ENCODE results near the gene SAXO1. TPM values are rescaled to one million over a fixed set of nuclear protein-coding genes. Genes with fewer than 3 reads are reported as not detected.

The SAXO1 gene
- total RNA-seq, 1 donor from 2014 or later: not detected

DNA sequence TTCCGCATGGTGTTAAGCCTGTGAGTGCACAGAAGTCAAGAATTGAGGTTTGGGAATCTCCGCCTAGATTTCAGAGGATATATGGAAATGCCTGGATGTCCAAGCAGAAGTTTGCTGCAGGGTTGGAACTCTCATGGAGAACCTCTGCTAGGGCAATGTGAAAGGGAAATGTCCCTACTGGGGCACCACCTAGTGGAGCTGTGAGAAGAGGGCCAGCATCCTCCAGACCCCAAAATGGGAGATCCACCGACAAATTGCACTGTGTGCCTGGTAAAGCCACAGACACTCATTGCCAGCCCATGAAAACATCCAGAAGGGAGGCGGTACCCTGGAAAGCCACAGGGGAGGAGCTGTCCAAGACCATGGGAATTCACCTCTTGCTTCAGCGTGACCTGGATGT lies 3.6 kb upstream of the SAXO1 start:
- TF ChIP-seq, protein P1, sequence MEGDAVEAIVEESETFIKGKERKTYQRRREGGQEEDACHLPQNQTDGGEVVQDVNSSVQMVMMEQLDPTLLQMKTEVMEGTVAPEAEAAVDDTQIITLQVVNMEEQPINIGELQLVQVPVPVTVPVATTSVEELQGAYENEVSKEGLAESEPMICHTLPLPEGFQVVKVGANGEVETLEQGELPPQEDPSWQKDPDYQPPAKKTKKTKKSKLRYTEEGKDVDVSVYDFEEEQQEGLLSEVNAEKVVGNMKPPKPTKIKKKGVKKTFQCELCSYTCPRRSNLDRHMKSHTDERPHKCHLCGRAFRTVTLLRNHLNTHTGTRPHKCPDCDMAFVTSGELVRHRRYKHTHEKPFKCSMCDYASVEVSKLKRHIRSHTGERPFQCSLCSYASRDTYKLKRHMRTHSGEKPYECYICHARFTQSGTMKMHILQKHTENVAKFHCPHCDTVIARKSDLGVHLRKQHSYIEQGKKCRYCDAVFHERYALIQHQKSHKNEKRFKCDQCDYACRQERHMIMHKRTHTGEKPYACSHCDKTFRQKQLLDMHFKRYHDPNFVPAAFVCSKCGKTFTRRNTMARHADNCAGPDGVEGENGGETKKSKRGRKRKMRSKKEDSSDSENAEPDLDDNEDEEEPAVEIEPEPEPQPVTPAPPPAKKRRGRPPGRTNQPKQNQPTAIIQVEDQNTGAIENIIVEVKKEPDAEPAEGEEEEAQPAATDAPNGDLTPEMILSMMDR (IDR thresholded peaks at IDR 0.05; ENCODE audit: insufficient read depth, low read depth, low read length): no peak
- Histone ChIP-seq H3K79me2 (ENCODE audit: insufficient read depth, low read length) (no peaks in the 10 kb centered on the region), H4K20me1 (ENCODE audit: insufficient read depth, low read length) (no peaks in the 10 kb centered on the region), H3K36me3 (ENCODE audit: insufficient read depth, low read length) (no peaks in the 10 kb centered on the region), H3K9me3 (ENCODE audit: insufficient read depth, low read depth, low read length) (no peaks in the 10 kb centered on the region), H3K4me3 (ENCODE audit: insufficient read depth, low read depth, low read length) (no peak overlapping the region), H3K9ac (ENCODE audit: low read length) (no peak overlapping the region), H3K27ac (ENCODE audit: low read depth, low read length) (no peak overlapping the region), H2AFZ (ENCODE audit: low read depth, low read length) (no peak overlapping the region), H3K4me2 (ENCODE audit: low read length) (no peak overlapping the region), H3K4me1 (ENCODE audit: insufficient read depth, low read length) (no peaks in the 10 kb centered on the region), H3K27me3 (ENCODE audit: insufficient read depth, low read length) (peaks cover 4% of the 10 kb centered on the region)
- H3K4me1 Mint-ChIP-seq (ENCODE audit: low read depth, unreplicated experiment): no peaks in the 10 kb centered on the region
- no peak overlapping the region for H3K27ac Mint-ChIP-seq (ENCODE audit: unreplicated experiment)
- DNase-seq (ENCODE audit: low read depth): no peak
- no peak overlapping the region for H3K4me3 Mint-ChIP-seq (ENCODE audit: unreplicated experiment)
- no peak for FAIRE-seq
- H3K27me3 Mint-ChIP-seq (ENCODE audit: low read depth, unreplicated experiment): no peaks in the 10 kb centered on the region
- H3K9me3 Mint-ChIP-seq (ENCODE audit: unreplicated experiment): peaks cover 1% of the 10 kb centered on the region
- no peaks in the 10 kb centered on the region for H3K36me3 Mint-ChIP-seq (ENCODE audit: low read depth, unreplicated experiment)

GRCh38 chr9:19032406-19032805 lies 603 bp downstream of the SAXO1 start:
- no peak overlapping the region for H3K27ac ChIP-seq (ENCODE audit: low read depth, low read length)
- no peak for FAIRE-seq
- H3K36me3 Mint-ChIP-seq (ENCODE audit: low read depth, unreplicated experiment): no peaks in the 10 kb centered on the region

DNA sequence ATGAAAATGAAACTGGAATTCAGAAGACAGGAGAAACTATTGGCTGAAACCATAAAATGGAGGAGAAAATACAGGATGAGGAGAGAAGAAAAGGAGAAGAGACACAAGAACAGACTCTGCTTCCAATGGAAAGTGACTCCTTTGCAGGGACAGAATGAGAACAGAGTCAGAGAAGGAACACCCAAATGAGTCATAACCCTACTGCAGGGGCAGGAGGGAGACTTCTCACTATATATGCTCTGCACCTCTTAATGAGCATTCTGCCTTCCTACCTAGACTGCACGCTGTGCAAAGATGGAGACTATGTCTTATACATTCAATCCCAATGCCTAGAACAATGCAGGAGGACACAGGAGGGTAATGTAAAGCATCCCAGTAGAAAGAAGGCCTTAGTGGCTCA lies 2.1 kb downstream of the SAXO1 start:
- H3K4me2 ChIP-seq (ENCODE audit: low read length): no peak overlapping the region

More at GRCh38 chr9:19032406-19032805, 603 bp downstream of the SAXO1 start:
- Histone ChIP-seq H2AFZ (ENCODE audit: low read depth, low read length) (peak overlapping the region; percentile 18), H3K79me2 (ENCODE audit: insufficient read depth, low read length) (no peaks in the 10 kb centered on the region), H3K4me1 (ENCODE audit: insufficient read depth, low read length) (no peaks in the 10 kb centered on the region), H3K9me3 (ENCODE audit: insufficient read depth, low read depth, low read length) (no peaks in the 10 kb centered on the region), H3K27me3 (ENCODE audit: insufficient read depth, low read length) (peaks cover 4% of the 10 kb centered on the region), H3K9ac (ENCODE audit: low read length) (no peak overlapping the region), H4K20me1 (ENCODE audit: insufficient read depth, low read length) (no peaks in the 10 kb centered on the region), H3K4me3 (ENCODE audit: insufficient read depth, low read depth, low read length) (no peak overlapping the region), H3K36me3 (ENCODE audit: insufficient read depth, low read length) (no peaks in the 10 kb centered on the region), H3K4me2 (ENCODE audit: low read length) (peak overlapping the region; percentile 37)
- TF ChIP-seq, protein P1 (IDR thresholded peaks at IDR 0.05; ENCODE audit: insufficient read depth, low read depth, low read length): no peak
- TF ChIP-seq EZH2 (IDR thresholded peaks at IDR 0.05; ENCODE audit: insufficient read depth, low read length): no peak
- no peak for DNase-seq (ENCODE audit: low read depth)
- no peak overlapping the region for H3K4me3 Mint-ChIP-seq (ENCODE audit: unreplicated experiment)
- H3K9me3 Mint-ChIP-seq (ENCODE audit: unreplicated experiment): peaks cover 1% of the 10 kb centered on the region
- H3K27ac Mint-ChIP-seq (ENCODE audit: unreplicated experiment): no peak overlapping the region
- peaks cover 3% of the 10 kb centered on the region for H3K27me3 Mint-ChIP-seq (ENCODE audit: low read depth, unreplicated experiment)
- H3K4me1 Mint-ChIP-seq (ENCODE audit: low read depth, unreplicated experiment): peaks cover 4% of the 10 kb centered on the region

More for the DNA sequence above, 2.1 kb downstream of the SAXO1 start:
- DNase-seq (ENCODE audit: low read depth) (no peak), FAIRE-seq (no peak)
- no peak overlapping the region for H3K4me3 Mint-ChIP-seq (ENCODE audit: unreplicated experiment)
- H2AFZ ChIP-seq (ENCODE audit: low read depth, low read length): no peak overlapping the region
- TF ChIP-seq, protein P1 (IDR thresholded peaks at IDR 0.05; ENCODE audit: insufficient read depth, low read depth, low read length): no peak
- no peak for TF ChIP-seq EZH2 (IDR thresholded peaks at IDR 0.05; ENCODE audit: insufficient read depth, low read length)
- peaks cover 6% of the 10 kb centered on the region for H3K4me1 Mint-ChIP-seq (ENCODE audit: low read depth, unreplicated experiment)
- H3K4me1 ChIP-seq (ENCODE audit: insufficient read depth, low read length): no peaks in the 10 kb centered on the region
- no peaks in the 10 kb centered on the region for H3K79me2 ChIP-seq (ENCODE audit: insufficient read depth, low read length)
- H3K4me3 ChIP-seq (ENCODE audit: insufficient read depth, low read depth, low read length): no peak overlapping the region
- no peak overlapping the region for H3K27ac Mint-ChIP-seq (ENCODE audit: unreplicated experiment)
- no peaks in the 10 kb centered on the region for H3K9me3 ChIP-seq (ENCODE audit: insufficient read depth, low read depth, low read length)
- H3K27ac ChIP-seq (ENCODE audit: low read depth, low read length): no peak overlapping the region
- no peak overlapping the region for H3K9ac ChIP-seq (ENCODE audit: low read length)
- H4K20me1 ChIP-seq (ENCODE audit: insufficient read depth, low read length): no peaks in the 10 kb centered on the region
- H3K9me3 Mint-ChIP-seq (ENCODE audit: unreplicated experiment): no peaks in the 10 kb centered on the region
- H3K36me3 Mint-ChIP-seq (ENCODE audit: low read depth, unreplicated experiment): no peaks in the 10 kb centered on the region
- peaks cover 4% of the 10 kb centered on the region for H3K27me3 ChIP-seq (ENCODE audit: insufficient read depth, low read length)
- no peaks in the 10 kb centered on the region for H3K36me3 ChIP-seq (ENCODE audit: insufficient read depth, low read length)
- H3K27me3 Mint-ChIP-seq (ENCODE audit: low read depth, unreplicated experiment): peaks cover 3% of the 10 kb centered on the region
